ENCODE results near the gene LHX6. TPM values are rescaled to one million over a fixed set of nuclear protein-coding genes. Genes with fewer than 3 reads are reported as not detected.

Gene LHX6
- total and polyA plus RNA-seq, 9 of the 15 experiments (the other 6 are each of a cell fraction or from before 2014, with no cell fraction given), result 2.8 to 16.3 (median 7.9) TPM

DNA sequence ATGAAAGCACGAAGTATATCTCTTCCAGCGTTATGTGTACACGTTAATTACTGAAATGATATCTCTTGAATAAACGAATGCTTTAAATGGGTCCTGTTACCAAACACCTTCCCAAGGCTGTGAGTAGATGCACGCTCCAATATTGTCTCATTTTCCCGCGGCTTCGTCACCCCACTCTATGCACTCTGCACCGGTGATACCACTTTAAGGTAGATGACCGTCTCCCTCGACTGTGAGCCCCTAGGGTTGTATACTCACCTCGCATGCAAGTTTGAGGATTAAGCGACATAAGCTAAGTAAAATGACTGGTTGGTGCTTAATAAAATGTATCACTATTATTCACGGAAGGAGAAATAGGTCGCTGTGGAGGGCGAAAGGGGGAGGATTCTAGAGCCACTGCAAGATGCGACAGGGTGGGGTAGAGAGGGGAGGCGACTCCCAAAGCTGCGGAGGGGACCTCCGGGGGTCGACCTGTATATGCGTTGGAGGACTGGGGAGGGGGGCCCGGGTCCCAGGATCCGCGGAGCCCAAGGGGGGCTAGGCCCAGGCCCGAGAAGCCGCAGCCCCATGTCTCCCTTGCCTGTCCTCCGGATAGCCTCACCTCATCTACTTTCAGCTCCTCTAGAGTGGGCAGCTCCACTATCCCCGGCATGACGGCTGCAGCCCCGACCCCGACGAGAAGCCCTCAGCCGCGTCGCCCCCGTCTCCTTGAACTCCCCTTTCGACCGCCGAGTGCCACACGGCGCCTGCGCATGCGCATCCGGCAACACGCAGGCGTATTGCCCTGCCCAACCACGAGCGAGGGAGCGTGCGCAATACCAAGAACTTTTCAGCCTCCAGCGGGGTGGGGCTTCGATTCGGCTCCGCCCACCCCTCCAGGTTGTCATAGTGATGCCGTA is 69.5 kb downstream of the LHX6 start, which contains the start of the genes MORN5 and NDUFA8 (continued):
- TF ChIP-seq CREB3L1 (IDR thresholded peaks at IDR 0.05; ENCODE audit: borderline replicate concordance, low read depth) (0 out of 2 replicates have a peak, but pooled peaks have one; percentile 30), SIX5 (IDR thresholded peaks at IDR 0.05; ENCODE audit: borderline replicate concordance in 1 of 2, insufficient read depth in 1 of 2, low read depth in 1 of 2, low read length in 2 of 2) (no peak), SRSF1 (IDR thresholded peaks at IDR 0.05; ENCODE audit: low read depth, low read length) (no peak), CHD2 (IDR thresholded peaks at IDR 0.05; ENCODE audit: low read depth, low read length) (no peak), ZNF584 (CRISPR knock-in tag; IDR thresholded peaks at IDR 0.05; ENCODE audit: low read depth) (no peak), FOSL1 (tag; conservative IDR thresholded peaks at IDR 0.05) (no peak), VEZF1 (CRISPR knock-in tag; IDR thresholded peaks at IDR 0.05) (0 out of 2 replicates have a peak, but pooled peaks have one; percentile 46), DNMT1 (IDR thresholded peaks at IDR 0.05) (peak; percentile 17; the same call in 1 of the 2 replicates), SMAD3 (CRISPR knock-in tag; conservative IDR thresholded peaks at IDR 0.05) (no peak), ZBED1 (IDR thresholded peaks at IDR 0.05) (0 out of 2 replicates have a peak, but pooled peaks have one; percentile 24), ZNF184 (CRISPR knock-in tag; IDR thresholded peaks at IDR 0.05) (peak; percentile 61; the same call in 1 of the 2 replicates), ATF7 (IDR thresholded peaks at IDR 0.05) (peak; percentile 79), MAZ (CRISPR knock-in tag; conservative IDR thresholded peaks at IDR 0.05 in 1 of 2, IDR thresholded peaks at IDR 0.05 in 1 of 2) (peak; percentile 27 to 70), ZNF780A (CRISPR knock-in tag; IDR thresholded peaks at IDR 0.05) (no peak), HDAC1 (IDR thresholded peaks at IDR 0.05) (0 out of 4 replicates have a peak, but pooled peaks of 1 of the 2 experiments have one; percentile 47), KDM5B (IDR thresholded peaks at IDR 0.05; ENCODE audit: insufficient replicate concordance, low read depth, low read length) (peak; percentile 82), SMARCE1 (IDR thresholded peaks at IDR 0.05) (peak; percentile 43; the same call in 1 of the 2 replicates), HNRNPK (IDR thresholded peaks at IDR 0.05; ENCODE audit: low read depth, low read length, poor library complexity, severe bottlenecking) (no peak), HSF4 (CRISPR knock-in tag; IDR thresholded peaks at IDR 0.05; ENCODE audit: borderline replicate concordance) (no peak), ZNF324 (CRISPR knock-in tag; IDR thresholded peaks at IDR 0.05) (no peak)
- TF ChIP-seq, protein P1, sequence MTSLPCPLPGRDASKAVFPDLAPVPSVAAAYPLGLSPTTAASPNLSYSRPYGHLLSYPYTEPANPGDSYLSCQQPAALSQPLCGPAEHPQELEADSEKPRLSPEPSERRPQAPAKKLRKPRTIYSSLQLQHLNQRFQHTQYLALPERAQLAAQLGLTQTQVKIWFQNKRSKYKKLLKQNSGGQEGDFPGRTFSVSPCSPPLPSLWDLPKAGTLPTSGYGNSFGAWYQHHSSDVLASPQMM (CRISPR knock-in tag; IDR thresholded peaks at IDR 0.05), result no peak
- TF ChIP-seq, protein P2, sequence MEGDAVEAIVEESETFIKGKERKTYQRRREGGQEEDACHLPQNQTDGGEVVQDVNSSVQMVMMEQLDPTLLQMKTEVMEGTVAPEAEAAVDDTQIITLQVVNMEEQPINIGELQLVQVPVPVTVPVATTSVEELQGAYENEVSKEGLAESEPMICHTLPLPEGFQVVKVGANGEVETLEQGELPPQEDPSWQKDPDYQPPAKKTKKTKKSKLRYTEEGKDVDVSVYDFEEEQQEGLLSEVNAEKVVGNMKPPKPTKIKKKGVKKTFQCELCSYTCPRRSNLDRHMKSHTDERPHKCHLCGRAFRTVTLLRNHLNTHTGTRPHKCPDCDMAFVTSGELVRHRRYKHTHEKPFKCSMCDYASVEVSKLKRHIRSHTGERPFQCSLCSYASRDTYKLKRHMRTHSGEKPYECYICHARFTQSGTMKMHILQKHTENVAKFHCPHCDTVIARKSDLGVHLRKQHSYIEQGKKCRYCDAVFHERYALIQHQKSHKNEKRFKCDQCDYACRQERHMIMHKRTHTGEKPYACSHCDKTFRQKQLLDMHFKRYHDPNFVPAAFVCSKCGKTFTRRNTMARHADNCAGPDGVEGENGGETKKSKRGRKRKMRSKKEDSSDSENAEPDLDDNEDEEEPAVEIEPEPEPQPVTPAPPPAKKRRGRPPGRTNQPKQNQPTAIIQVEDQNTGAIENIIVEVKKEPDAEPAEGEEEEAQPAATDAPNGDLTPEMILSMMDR (IDR thresholded peaks at IDR 0.05 in 2 of 3, conservative IDR thresholded peaks at IDR 0.05 in 1 of 3; ENCODE audit: insufficient read depth in 2 of 3, low read depth in 1 of 3, low read length in 3 of 3), result no peak

All from K562 (cell line).